Activated T-cell treated with anti-CD3 and anti-CD28 coated beads for 4 hours (primary cell): ENCODE results near the gene GTF3C1.
"Not testable (repeated sequence)": the region's sequence is repeated elsewhere in the genome, so short reads cannot be mapped to it uniquely, and the experiment has no call there.

ENCODE experiments used
- DNase-seq: peaks from one replicate; pipeline ENCODE4 v3.0.0-alpha.2; 2020

Gene GTF3C1

DNA sequence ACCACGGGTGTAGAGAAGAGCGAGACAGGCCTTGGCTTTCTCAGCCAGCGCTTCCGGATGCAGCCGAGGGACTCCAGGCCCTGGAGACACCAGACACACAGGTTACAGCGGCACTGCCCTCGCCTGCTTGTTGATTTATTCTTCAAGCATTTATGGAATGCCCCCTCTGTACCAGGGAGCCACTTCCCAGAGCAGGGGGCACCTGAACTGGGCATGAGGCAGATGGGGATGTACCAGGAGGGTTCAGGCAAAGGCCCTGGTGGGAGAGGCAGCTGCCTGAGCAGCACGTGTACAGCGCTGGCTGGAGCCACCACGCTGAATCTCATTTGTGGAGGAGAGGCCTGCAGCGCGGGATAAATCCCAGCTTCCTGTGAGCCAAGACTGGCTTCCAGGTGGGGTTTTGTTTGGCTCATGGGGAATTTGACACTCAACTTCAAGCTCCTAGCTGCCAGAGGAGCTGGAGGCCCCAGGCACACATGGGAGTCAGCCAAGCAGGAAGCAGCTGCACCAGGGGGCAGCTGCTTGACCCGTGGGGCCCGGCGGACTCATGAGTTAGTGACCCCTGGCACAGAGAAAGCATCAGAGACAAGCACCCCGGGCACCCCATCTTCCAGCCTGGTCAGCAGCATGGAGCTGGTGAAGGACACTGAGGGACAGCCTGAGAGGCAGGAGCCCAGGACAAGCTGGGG is 88.1 kb downstream of the GTF3C1 start:
- DNase-seq, result no peak

DNA sequence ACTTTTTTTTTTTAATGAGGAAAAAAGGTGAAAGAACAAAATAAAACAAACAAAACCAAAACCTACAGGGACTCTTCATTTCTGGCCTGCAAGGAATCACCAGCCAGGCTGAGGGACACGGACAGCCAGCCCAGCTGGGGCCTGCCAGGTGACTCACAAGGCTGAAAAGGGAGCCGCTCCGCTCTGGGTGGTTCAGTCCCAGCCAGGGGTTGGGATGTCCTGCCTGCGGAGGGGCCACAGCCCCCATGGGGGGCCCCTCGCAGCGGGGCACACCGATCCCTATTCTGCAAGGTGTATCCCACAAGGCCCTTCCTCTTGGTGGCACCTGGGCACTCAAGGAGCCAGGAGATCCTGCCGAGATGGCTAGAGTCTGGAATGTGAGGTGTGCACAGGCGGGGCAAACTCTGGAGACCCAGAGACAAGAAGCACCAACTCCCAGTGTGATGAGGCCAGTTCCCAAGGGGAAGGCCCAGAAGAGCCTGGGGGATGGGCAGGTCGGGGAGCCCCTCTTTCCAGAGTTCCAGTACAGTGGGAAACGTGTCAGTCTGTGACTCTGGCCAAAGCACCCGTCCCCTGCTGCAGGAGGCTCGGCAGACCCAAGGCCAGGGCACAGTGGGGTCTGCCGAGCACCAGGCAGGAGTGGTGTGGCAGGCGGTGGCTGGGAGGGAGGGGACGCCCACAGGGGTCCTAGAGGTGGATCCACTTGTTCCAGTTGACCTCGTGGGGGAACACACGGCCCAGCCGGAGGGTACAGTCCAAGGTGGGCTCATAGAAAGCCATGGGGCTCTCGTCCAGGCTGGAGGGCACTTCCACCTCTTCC is 88.8 kb downstream of the GTF3C1 start:
- no peak for DNase-seq

DNA sequence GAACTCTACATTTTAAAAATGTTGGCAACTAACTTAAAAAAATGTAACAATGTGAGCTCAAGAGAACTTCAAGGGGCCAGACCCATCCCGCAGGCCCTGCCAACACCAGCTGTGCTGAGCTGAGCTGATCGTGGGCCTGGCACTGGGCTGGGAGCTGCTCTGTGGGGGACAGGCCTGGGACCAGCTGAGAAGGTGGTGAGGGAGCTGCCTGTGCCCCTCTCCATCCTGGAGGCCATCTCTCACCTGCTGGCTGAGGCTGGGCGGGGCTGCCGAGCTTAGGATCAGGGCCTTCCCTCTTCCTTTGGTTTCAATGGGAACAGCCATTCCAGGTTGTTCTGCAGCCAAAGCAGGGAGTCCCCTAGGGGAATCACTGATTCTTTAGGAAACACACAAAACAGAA is 89.5 kb downstream of the GTF3C1 start:
- DNase-seq, result no peak

DNA sequence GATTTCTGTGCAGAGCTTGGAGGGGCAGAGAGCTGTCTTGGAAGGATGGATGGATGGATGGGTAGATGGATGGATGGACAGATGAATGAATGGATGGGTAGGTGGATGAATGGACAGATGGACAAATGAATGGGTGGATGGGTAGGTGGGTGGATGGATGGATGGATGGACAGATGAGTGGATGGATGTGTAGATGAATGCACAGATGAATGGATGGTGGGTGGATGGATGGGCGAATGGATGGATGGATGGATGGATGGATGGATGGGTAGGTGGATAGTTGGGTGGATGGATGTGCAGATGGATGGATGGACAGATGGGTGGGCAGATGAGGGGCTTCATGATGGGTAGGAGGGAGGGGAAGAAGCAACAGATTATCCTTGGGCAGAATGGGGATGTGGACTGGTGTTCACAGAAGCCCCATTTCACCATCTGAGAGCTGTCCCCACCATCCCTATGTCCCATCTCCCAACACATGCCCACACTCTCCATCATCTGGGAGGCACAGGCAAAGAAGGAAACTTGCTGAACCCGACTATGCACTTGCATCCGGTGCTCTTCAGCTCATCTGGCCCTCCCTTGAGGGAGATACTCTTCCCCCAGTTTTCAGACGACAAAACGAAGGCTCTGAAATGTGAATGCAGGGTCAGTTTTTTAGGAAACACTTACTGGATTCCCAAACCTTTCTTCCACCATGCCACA is 90.6 kb downstream of the GTF3C1 start:
- DNase-seq, result no peak

DNA sequence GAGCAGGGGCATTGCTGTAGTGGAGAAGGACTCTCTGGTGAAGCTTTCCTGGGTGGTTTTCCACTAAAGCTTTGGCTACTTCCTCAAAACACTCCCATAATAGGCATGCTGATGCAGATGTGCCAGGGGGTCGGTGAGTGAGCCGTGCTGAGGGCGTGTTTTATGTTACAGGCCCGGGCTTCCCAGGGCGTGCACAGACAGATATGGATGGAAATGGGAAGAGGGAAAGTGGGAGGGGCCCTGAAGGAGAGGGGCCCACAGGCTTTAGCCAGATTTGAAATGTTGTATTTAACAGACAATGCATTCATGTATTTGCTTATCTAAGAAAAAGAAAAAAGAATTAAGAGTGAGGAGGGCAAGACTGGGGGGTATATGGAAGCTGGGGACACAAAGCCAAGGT is 91.5 kb downstream of the GTF3C1 start:
- no peak for DNase-seq

DNA sequence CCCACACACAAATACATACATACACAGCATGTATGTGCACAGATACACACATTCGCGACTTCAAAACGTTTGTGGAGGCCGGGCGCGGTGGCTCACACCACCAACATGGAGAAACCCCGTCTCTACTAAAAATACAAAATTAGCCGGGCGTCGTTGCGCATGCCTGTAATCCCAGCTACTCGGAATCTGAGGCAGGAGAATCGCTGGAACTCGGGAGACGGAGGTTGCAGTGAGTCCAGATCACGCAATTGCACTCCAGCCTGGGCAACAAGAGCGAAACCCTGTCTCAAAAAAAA is 92.2 kb downstream of the GTF3C1 start:
- not testable (repeated sequence) for DNase-seq

DNA sequence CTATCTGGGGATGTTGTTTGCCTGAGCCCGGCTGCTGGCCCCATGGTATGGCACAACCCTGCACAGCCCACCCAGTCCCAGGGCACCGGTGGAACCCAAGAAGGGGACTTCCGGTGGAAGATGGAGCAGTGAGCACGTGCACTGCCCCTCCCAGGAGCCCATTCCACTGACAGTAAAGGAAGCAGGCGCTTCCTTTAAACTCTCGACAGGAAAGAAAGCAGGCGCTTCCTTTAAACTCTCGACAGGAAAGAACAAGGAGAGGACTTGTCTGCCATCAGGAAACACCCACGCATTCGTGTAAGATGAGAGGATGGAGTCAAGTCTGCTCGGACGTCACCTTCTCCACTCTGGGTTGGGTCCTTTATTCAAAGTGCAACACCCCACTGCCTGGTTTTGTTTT is 94.0 kb downstream of the GTF3C1 start:
- DNase-seq, result no peak

DNA sequence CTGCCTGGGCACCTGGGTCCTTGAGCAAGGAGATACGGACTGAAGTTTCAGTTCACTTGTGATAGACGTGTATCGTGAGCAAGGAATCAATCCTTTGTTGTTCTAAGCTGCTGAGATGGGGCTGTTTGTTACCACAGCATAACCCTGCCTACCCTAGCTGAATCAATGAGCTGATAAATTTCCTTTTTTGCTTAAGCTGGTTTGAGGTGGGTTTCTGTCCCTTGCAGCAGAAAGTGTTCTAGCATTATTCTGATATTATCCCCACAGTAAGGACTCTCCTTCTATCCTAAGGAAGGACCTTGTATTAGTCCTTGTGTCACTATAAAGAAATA is 96.3 kb downstream of the GTF3C1 start:
- DNase-seq, result no peak

DNA sequence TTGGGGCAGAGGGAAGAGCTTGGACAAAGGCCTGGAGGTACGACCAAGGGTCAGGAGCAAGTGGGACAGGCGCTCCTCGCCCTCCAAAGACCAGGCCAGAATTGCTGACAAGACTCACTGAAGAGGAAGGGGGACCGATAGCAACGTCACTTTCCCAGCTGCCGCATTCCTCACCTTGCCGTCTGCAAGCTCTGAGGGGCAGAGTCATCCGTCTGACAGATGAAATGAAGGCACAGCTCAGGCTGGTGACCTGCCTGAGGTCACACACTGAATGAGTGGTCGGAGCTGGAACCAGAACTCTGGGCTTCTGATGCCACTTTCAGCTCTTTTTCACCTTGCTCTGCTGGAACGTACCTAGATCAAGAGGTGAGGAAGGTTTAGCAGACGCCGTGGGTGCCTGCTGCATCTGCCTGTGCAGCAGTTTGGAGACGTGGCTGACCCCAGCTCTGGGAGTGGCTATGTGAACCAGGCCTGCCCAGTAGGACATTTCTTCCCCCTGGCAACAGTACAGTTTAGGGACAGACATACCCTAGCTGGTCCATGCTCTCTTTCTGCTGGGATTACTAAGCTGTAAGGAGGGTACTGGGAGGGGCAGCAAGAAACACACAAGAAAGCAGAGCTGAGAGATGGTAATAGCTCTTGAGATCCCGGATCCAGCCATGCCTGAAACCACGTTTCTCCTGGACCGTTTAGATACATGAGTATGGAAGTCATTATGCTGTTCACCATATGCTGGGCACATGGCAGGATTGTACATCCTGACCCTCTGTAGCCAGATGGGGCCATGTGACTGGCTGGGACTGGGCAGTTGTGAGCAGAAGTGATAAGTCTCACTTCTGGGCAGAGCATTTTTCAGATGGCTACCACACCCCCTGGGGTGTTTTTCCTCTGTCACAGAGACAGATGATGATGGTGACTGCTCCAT is 96.9 kb downstream of the GTF3C1 start:
- DNase-seq, result no peak

DNA sequence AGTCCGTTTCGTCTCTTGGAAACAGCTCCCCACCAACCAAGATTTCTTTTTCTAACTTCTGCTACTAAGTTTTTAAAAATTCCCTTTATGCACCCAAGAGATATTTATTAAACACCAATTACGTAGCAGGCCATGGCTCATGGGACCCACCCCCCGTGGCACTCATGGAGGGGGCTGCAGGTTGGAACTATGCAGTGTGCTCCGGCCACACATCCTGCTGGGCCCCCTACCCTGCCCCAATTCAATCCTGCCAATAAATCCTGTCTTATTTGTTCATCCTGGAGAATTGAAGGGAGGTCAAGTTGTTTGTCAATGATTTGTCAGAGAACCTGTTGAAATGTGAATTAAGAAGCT is 99.5 kb downstream of the GTF3C1 start:
- DNase-seq, result no peak

DNA sequence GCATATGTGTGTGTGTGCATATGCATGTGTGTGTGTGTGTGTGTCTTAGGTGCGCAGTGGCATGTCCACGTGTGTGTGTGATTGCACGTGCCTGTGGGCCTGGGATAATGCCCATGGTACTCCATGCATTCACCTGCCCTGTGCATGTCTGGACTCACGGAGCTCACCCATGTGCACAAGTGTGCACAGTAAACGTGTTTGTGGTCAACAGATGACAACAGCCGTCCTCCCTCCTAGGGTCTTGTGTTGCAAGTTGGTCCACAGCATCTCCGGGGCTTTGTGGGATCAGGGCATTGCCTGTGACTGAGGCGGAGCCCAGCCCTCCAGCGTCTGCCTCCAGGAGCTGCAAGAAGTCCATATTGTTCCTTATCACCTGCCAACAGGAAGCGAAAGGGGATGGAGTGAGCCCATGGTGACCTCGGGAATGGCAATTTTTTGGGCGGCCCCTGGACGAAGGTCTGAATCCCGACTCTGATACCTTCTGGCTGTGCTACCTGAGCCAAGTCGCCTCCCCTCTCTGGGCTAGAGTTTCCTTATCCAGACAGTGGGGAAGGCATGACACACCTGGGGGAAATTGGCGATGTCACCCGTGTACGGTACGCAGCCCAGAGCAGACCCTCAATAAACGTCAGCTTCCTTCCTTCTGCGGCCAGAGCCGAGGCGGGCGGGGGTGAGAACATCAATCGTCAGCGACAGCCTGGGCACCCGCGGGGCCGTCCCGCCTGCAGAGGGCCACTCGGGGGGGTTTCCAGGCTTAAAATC is 100.1 kb downstream of the GTF3C1 start:
- DNase-seq, result peak; percentile 75

DNA sequence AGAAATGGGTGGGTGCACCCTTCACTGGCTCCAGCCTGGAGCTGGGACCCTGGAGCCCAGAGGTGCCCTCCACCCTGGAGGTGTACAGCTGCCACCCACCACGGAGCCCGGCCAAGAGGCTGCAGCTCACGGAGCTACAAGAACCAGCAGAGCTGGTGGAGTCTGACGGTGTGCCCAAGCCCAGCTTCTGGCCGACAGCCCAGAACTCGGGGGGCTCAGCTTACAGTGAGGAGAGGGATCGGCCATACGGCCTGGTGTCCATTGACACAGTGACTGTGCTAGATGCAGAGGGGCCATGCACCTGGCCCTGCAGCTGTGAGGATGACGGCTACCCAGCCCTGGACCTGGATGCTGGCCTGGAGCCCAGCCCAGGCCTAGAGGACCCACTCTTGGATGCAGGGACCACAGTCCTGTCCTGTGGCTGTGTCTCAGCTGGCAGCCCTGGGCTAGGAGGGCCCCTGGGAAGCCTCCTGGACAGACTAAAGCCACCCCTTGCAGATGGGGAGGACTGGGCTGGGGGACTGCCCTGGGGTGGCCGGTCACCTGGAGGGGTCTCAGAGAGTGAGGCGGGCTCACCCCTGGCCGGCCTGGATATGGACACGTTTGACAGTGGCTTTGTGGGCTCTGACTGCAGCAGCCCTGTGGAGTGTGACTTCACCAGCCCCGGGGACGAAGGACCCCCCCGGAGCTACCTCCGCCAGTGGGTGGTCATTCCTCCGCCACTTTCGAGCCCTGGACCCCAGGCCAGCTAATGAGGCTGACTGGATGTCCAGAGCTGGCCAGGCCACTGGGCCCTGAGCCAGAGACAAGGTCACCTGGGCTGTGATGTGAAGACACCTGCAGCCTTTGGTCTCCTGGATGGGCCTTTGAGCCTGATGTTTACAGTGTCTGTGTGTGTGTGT is 100.9 kb downstream of the GTF3C1 start:
- DNase-seq, result no peak

DNA sequence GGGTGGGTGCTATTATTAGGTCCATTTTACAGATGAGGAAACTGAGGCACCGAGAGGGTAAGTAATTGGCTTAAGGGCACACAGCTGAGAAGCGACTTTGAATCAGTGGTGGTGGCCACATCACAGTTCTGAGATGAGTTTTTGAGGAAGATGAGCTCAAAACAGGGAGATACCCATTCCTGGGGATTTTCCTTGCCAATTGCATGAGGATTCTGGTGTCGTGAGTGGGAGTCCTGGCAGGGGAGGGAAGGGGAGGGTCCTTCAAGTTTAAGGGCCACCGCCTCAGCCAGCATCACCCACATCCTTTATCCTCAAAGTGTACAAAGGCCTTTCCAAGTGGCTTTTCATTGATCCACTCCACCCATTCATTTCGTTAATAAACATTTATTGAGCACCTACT is 102.4 kb downstream of the GTF3C1 start:
- no peak for DNase-seq

DNA sequence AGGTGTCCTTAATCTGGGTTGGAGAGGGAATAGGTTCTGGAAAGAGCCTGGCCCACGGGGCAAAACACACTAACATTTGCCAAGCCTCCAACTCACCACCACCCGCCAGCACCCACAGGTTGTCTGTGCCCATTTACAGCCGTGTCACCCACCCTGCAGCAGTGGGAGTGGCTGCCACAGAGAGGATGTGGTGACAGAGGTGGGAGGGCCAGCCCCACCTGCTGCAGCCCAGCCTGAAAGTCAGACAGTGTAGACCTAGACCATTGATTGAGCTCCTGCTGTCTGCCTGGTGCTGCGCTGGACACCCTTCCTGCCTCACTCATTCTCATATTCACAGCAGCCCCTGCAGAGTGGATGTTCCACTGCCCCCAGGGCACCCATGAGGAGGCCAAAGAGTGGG is 103.0 kb downstream of the GTF3C1 start:
- peak; percentile 55 for DNase-seq

DNA sequence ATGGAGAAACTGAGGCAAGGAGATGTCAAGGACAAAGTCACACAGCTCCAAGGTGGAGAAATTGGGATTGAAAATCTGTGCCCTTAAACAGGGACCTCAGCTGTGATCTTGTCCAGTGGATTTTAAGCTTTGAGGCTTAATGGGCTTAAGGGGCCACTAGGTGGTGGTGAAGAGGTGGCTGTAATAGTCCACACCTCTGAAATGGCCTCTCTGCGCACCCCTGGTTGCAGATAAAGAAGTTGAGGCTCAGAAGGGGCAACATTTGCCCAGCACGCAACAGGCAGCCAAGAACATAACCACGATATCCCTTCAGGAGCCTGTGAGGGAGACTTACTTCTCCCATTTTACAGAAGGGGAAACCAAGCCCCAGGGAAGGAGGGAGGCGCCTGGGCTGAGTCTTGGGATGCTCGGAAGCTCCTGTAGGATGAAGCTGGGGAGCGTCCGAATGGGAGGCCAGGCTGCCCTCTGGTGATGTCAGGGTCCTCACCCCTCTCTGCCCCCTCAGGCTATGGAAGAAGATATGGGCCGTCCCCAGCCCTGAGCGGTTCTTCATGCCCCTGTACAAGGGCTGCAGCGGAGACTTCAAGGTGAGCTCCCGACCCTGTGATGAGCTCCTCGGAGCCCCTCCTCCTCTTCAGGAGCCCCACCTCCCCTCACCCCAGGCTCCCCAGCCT is 104.1 kb downstream of the GTF3C1 start:
- no peak for DNase-seq

DNA sequence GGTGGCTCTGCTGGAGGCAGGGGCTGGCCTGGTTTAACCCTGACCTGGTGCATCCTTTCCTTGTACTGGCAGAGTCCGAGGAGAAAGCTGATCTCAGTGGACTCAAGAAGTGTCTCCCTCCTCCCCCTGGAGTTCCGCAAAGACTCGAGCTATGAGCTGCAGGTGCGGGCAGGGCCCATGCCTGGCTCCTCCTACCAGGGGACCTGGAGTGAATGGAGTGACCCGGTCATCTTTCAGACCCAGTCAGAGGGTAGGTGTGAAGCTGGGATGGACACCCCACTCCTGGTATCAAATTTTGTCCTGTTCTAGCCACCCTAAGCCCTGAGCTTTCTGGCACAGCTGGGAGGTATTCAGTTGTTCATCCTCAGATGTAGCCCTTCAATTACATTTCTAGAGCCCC is 105.2 kb downstream of the GTF3C1 start:
- DNase-seq, result no peak

DNA sequence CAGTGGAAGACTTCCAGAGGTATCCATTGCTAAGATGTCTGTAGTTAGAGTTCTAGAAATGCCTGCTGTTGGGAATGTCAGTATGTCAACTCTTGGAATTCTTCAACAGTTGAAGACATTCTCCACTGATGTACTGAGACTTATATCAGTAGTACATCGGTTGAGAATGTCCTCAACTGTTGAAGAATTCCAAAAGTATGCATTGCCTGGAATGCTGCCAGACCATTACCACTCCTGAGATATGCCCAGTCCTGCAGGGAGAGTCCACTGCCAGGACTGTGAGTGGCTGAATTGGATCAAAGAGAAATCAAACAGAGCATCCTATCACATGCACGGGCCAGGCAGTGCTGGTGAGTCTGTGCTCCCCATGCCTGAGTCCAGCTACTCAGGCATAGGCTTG is 105.7 kb downstream of the GTF3C1 start:
- DNase-seq, result no peak

DNA sequence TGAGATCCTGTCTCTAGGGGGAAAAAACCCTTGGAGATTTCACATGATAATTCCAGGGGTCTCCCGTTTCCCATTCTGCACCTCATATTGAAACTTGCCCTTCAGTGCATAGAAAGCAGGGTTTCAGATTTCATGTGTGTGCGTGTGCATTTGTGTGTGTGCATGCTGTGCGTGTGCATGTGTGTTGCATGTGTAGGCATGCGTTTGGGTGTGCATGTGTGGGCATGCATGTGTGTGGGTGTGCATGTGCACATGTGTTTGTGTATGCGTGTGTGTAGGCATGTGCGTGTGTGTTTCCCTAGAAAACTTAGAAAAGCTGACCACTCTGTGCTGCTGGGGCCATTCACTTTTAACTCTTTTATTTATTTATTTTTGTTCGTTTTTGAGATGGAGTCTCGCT is 107.7 kb downstream of the GTF3C1 start:
- DNase-seq, result no peak

DNA sequence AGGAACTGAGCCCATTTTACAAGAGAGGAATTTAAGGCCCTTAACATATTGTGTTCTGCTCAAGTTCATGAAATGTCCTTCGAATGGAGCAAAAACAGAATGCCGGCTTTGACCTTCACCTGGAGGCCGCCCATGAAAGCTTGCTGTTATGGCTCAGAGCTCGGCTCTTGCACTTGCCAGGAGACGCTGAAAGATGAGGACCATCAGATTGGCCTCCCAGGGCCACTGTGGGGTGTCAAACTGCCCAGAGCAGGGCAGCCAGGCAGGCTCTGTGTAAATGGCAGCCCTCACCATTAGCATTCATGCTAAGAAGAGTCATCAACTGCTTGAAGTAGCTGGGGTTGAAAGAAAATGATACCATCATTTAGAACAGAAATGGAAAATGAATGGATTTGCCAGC is 108.4 kb downstream of the GTF3C1 start:
- DNase-seq, result no peak

DNA sequence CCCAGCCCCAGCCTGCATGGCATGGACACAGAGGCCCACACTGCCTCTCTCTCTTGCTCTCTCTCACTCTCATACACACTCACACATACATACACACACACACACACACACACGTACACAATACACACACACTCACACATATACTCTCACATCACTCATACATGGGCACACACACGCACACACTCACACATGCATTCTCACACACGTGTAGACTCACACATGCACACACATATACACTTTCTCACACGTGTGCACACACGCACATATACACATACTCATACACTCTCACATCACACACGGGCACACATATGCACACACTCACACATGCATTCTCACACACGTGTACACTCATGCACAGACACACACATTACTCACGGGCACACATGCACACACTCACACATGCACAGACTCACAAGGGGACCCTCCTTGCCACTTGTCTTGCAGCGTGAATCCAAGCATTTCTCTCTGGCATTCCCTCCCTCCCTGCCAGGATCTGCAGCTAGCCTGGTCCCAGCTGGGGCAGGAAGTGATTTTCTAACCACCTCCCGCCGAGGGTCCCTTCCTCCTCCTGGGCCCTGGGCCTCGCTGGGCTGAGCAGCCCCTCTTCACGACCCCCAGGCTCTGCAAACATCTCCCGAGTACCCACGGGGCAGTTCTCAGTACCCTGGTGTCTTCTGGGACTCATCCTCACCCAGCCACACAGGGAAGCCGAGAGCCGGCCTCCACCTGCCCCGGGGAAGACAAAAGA is 110.3 kb downstream of the GTF3C1 start:
- DNase-seq, result no peak
